Ovary (tissue), 9 donors: ENCODE results near the gene PRKAG3. TPM values are rescaled to one million over a fixed set of nuclear protein-coding genes. Genes with fewer than 3 reads are reported as not detected.

Experiments
- DNase-seq, 5 donors: peaks; one replicate each; pipeline ENCODE4 v3.0.0-alpha.2; 2019 to 2020
- H3K27ac ChIP-seq, 2 donors: fragments of 200-600 bp; one replicate each; pipeline versions ENCODE4 v1.5.1 to v1.8.0; 2019 to 2022
- H3K27me3 ChIP-seq: fragments of 200-600 bp; one replicate; pipeline ENCODE4 v1.8.0; 2022
- H3K36me3 ChIP-seq: fragments of 200-600 bp; sonication (generic); one replicate; pipeline ENCODE4 v1.5.1; 2019
- H3K4me1 ChIP-seq: one replicate; pipeline ENCODE4 v1.8.1; 2013; ENCODE audit warnings: mild to moderate bottlenecking, moderate library complexity; ENCODE audit not compliant: insufficient read depth
- H3K4me3 ChIP-seq: fragments of 200-600 bp; sonication (generic); one replicate; pipeline ENCODE4 v1.5.1; 2017
- H3K9me3 ChIP-seq, 2 donors: fragments of 200-600 bp in 1 of 2; sonication (generic) in 1 of 2; one replicate each; pipeline versions ENCODE4 v1.5.1 to v1.8.1; 2013 to 2019; ENCODE audit warnings: mild to moderate bottlenecking in 1 of 2, moderate library complexity in 1 of 2
- EP300 ChIP-seq: sonication (generic); formaldehyde crosslinking; IDR thresholded peaks from one replicate; pipeline ENCODE4 v1.6.1; 2017; ENCODE audit warnings: antibody characterized with exemption
- POLR2A ChIP-seq: fragments of 450-650 bp; IDR thresholded peaks from one replicate; pipeline ENCODE4 v1.6.1; 2017; ENCODE audit warnings: antibody characterized with exemption, mild to moderate bottlenecking, moderate library complexity
- WGBS, 3 donors: extraction: QIAGEN DNeasy Blood & Tissue Kit in 1 of 3; methylation state at CpG; one replicate each; pipeline versions ENCODE4 v1.1.5 to v1.1.7; 2013 to 2017; 5-methylcytosine and 5-hydroxymethylcytosine counted together
- intact Hi-C, 4 donors: fragments of 100-400 bp; cut with DNase I; formaldehyde crosslinking; loops; one replicate each; pipeline versions ENCODE4 v1.11.0 to v1.15.1; 2022 to 2023
- polyA plus RNA-seq, 2 donors: library from polyadenylated mRNA; stranded (reverse); fragments of 200-250 nt in 1 of 2; fragments of 350-450 nt in 1 of 2; fragmentation: Illumina TruSeq in 1 of 2; extraction: RNeasy Lipid Tissue Mini Kit (QIAGEN cat#74804) in 1 of 2; gene quantifications; one replicate each; pipeline ENCODE4 v1.2.3, GENCODE V29; 2013 to 2014
- total RNA-seq, 7 donors: library from RNA; depleted of rRNA in 2 of 7; stranded (reverse); fragments of >200 nt in 2 of 7; fragmentation: NEBNext Ultra II Directional in 3 of 7; extraction: Animal tissue kit (Norgen Biotek cat#: 25700) in 3 of 7; gene quantifications; one replicate each; pipeline versions ENCODE4 v1.1.0 to v1.2.4, GENCODE V29; 2016 to 2023
- TF ChIP-seq, protein P1 (sequence below), 3 donors: fragments of 450-650 bp in 2 of 3; fragments of 200-600 bp in 1 of 3; IDR thresholded peaks; one replicate each; pipeline versions ENCODE4 v1.5.1 to v1.8.0; 2016 to 2022; ENCODE audit warnings: antibody characterized with exemption in 3 of 3, mild to moderate bottlenecking in 1 of 3
- donor health status: DM: no; HTN: no; CAD: no; lungs with moderate emphysema.
- donor health status: DM: no; HTN: no; CAD: no.
- donor health status: Bipolar disorder and iron deficiency.
- donor health status: DM: yes; HTN: yes; CAD: no.
- donor health status: DM: no; HTN: no; CAD: no.
- donor health status: DM: yes; HTN: yes; CAD: no.

PRKAG3 gene
- total and polyA plus RNA-seq, 9 donors, result 0.11 to 0.32 TPM; not detected in 7

DNA sequence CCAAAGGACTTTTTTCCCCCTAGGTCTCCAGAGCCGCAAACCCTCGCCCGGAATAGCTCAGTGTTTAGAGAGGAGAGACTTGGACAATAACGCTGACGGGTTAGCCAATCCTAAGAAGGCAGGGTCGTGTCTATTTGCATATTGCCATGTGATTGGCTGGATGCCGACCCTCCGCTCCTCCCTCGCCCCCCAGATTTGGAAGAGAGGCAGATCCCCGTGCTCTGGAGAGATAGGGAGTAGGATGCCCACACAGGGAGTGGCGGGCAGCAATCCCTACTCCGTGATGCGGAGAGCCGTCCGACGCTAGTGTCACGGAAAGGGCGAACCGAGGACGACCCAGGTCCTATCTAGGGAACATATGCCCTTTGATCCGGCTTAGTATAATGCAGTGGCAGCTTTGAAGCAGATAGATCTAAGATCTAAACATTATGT is 29.4 kb upstream of the PRKAG3 start:
- H3K4me3 ChIP-seq, result no peak overlapping the region
- H3K36me3 ChIP-seq, result no peaks in the 10 kb centered on the region
- H3K9me3 ChIP-seq, result no peaks in the 10 kb centered on the region
- peak; percentile 51 to 76 (median 64) for DNase-seq
- H3K4me1 ChIP-seq, result peaks cover 5% of the 10 kb centered on the region
- no peak overlapping the region for H3K27ac ChIP-seq
- H3K27me3 ChIP-seq, result no peaks in the 10 kb centered on the region
- WGBS, 3 donors, result 1 to 3% (median 1%) methylated on average over 21 of the region's 21 CpGs
- no peak for TF ChIP-seq EP300
- TF ChIP-seq, protein P1, sequence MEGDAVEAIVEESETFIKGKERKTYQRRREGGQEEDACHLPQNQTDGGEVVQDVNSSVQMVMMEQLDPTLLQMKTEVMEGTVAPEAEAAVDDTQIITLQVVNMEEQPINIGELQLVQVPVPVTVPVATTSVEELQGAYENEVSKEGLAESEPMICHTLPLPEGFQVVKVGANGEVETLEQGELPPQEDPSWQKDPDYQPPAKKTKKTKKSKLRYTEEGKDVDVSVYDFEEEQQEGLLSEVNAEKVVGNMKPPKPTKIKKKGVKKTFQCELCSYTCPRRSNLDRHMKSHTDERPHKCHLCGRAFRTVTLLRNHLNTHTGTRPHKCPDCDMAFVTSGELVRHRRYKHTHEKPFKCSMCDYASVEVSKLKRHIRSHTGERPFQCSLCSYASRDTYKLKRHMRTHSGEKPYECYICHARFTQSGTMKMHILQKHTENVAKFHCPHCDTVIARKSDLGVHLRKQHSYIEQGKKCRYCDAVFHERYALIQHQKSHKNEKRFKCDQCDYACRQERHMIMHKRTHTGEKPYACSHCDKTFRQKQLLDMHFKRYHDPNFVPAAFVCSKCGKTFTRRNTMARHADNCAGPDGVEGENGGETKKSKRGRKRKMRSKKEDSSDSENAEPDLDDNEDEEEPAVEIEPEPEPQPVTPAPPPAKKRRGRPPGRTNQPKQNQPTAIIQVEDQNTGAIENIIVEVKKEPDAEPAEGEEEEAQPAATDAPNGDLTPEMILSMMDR (IDR thresholded peaks at IDR 0.05), result no peak
- TF ChIP-seq POLR2A, result no peak
- intact Hi-C loops, result no loop called here

DNA sequence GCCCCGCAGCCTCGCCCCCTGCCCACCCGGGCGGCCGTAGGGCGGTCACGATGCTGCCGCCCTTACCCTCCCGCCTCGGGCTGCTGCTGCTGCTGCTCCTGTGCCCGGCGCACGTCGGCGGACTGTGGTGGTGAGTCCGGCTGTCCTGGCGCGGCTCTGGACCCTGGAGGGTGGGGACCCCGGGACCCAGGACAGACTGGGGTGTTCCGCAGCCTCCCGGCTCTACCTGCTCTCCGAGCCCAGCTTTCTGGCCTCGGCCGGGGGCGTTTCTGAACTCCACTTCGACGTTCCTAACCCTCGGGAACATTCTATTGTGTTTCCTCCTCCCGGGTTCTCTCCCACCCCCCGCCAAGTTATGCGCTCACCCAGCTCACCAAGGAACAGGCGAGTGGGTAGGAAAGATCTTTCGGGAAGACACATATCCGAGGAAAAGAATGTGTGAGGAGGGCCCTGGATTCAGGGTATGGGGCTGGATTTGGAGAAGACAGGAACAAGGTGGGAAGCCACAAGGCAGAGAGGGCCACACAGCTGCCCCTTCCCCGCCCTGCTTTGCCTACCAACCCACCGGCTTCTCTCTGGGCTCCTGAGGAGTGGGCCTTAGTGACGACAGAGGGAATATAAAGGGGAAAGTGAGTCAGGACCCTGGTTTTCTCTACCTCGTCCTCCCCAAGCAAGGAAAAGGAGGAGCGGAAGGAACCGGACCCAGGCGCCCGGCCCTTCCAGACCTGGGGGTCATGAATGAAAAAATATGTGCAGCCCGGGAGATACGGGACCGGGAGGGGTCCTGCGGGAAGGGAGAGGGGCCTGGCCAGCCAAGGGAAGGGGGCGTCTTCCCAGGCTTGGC is 28.6 kb upstream of the PRKAG3 start:
- DNase-seq, result peak in 2 of 5 donors; percentile 36 to 48
- Histone ChIP-seq H3K27ac (peak overlapping the region in 1 of 2 donors; percentile 13), H3K4me1 (peaks cover 5% of the 10 kb centered on the region), H3K27me3 (no peaks in the 10 kb centered on the region), H3K4me3 (peak overlapping the region; percentile 25), H3K9me3 (no peaks in the 10 kb centered on the region), H3K36me3 (no peaks in the 10 kb centered on the region)
- TF ChIP-seq, protein P1 (IDR thresholded peaks at IDR 0.05), result no peak
- TF ChIP-seq POLR2A, result no peak
- no peak for TF ChIP-seq EP300
- intact Hi-C loops, result loop anchor here in 1 of 4 donors (10.0 kb wide), 1 partner anchor 145 kb away; the partner anchor contains the start of gene TTLL4
- WGBS, 3 donors, result 2% methylated on average over 30 to 47 of the region's 47 CpGs

DNA sequence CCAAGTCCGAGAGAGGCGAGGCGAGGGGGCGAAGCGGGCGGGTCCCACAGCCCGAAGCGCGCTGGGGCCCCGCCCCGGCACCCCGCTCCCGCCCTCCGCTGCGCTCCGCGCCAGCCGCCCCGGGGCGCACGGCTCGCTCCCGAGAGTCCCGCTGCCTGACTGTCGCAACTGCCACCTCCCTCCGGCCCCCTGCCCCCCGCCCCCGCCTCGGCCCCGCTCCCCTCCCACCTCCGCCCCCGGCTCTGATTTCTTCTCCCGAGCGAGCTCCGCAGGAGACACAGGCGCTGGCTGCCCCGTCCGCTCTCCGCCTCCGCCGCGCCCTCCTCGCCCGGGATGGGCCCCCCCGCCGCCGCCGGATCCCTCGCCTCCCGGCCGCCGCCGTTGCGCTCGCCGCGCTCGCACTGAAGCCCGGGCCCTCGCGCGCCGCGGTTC is 28.0 kb upstream of the PRKAG3 start, which contains the start of gene WNT6:
Gene WNT6, plus strand, starts transcription at position 250 of the 432 bp plus-strand sequence. CDS start 233 bp downstream, outside the sequence.
- Histone ChIP-seq H3K4me1 (peaks cover 5% of the 10 kb centered on the region), H3K36me3 (no peaks in the 10 kb centered on the region), H3K27me3 (no peaks in the 10 kb centered on the region), H3K27ac (peak within 1 kb of the TSS in 1 of 2 donors; percentile 13), H3K4me3 (peak within 1 kb of the TSS; percentile 25), H3K9me3 (no peaks in the 10 kb centered on the region)
- TF ChIP-seq EP300, result no peak
- intact Hi-C loops, result loop anchor here in 1 of 4 donors (10.0 kb wide), 1 partner anchor 145 kb away; the partner anchor contains the start of gene TTLL4
- WGBS, 3 donors, result 1 to 3% (median 1%) methylated on average over 12 to 64 of the region's 64 CpGs
- DNase-seq, result no peak

DNA sequence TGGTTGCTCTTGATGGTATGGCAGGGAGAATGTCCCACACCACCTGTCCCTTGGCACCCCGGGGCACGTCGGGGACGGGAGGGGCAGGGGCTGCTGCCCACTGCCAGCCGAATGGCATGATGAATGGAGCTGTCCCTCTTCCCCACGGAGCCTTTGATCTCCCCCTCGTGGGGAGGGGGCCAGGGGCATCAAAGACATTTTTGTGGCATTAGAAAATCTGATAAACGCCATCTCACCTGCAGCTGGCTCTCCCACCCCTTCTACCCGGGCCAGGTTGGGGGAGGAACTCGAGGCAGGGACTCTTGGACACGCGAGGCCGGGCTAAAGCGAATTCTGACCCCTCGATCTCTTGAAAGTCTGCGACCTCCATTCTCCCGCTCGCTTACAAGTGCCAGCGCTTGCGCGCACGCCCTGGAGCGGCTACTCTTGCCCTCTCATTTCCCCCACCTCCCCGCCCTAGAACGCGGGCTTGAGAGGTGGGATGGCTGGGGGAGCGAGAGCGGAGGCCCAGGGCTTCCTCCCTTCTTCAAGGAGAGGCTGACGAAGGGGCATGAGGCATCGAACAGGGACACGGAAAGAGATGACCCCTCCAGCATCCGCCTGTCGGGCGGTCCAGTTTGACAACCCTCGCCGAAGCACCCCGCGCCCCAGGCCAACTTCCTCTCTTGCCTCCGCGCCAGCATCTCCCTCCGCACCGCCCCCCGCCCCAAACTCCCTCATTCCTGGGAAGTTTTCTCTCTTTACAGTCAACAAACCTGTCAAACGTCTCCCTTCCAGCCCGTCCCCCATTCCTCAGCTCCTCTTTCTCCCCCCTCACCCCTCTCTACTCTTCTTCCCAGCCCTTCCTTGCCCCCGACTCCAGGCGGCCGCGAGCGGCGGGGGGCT is 27.3 kb upstream of the PRKAG3 start:
- peak in 1 of 5 donors; percentile 25 for DNase-seq
- H3K27ac ChIP-seq, result no peak overlapping the region
- no peaks in the 10 kb centered on the region for H3K27me3 ChIP-seq
- H3K4me3 ChIP-seq, result no peak overlapping the region
- WGBS, 3 donors, result 15 to 19% (median 18%) methylated on average over 49 to 51 of the region's 51 CpGs
- no peaks in the 10 kb centered on the region for H3K36me3 ChIP-seq
- H3K9me3 ChIP-seq, result no peaks in the 10 kb centered on the region
- intact Hi-C loops, result loop anchor here in 1 of 4 donors (10.0 kb wide), 1 partner anchor 144 kb away; the partner anchor contains the start of gene TTLL4
- H3K4me1 ChIP-seq, result peaks cover 5% of the 10 kb centered on the region
- TF ChIP-seq EP300 (no peak), POLR2A (no peak)
- TF ChIP-seq, protein P1 (IDR thresholded peaks at IDR 0.05), result no peak
